ENCODE results near the gene ZNF24.

Gene ZNF24

DNA sequence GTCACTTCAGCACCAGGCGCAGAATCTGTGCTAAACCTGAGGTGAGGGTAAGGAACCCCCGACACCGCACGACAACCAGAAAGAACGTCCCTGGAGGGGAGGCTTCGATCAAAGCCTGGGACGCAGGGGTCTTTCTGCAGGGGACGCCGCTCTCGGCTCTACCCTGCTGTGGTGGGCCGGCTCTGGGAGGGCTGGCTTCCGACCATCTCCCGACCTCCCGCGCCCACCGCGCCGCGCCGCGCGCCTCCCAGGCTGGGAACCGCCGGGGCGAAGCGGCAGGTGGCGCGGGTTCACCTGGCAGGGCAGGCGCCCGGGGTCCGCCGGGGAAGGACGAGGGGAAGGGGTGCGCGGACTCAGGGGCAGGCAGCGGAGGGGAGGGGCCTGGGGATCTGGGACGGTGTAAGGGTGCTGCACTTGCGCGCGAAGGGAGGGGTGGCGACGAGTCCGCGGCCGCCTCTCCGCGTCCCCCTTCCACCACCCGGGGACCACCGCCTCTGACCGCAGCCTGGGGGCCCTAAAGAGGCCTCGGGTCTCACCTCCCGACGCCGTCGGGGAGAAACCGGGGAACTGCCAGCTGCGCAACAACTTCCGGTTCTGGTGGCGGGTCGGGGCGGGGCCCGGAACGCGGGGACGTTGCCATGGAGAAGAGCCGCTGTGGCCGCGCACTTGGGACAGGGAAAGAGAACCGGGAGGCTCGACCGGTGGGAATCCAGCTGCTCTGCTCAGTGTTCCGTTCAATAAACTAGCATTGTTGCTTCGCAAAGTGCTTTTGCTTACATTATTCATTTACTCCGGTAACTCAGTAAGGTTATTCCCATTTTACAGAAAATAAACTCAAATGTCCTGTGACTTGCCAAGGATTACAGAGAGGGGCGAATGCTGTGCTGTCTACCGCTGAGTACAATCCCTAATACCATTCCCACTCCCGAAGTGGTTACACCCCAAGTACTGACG lies 32.8 kb upstream of the ZNF24 start, which contains the start of gene ZNF396:
ZNF396 (minus strand) TSS at position 596 of the 954 bp plus-strand sequence. CDS start 3,045 bp downstream, outside the sequence.
- Histone ChIP-seq H3K27ac (ENCODE audit: low read depth, low read length) (peak within 1 kb of the TSS; percentile 23), H3K9ac (ENCODE audit: low read length) (peak within 1 kb of the TSS; percentile 39)

GRCh38 chr18:35376393-35376741 lies 32.1 kb upstream of the ZNF24 start:
- no peak overlapping the region for H3K27ac ChIP-seq (ENCODE audit: low read depth, low read length)

More for the DNA sequence above, 32.8 kb upstream of the ZNF24 start, which contains the start of gene ZNF396:
- Histone ChIP-seq H3K4me3 (ENCODE audit: low read depth in 1 of 2, low read length in 2 of 2) (peak within 1 kb of the TSS; percentile 81 to 95), H3K9me3 (ENCODE audit: low read length) (no peaks in the 10 kb centered on the region), H3K4me1 (ENCODE audit: insufficient read depth, low read length) (peaks cover 8% of the 10 kb centered on the region), H3K36me3 (ENCODE audit: insufficient read depth, low read length) (no peaks in the 10 kb centered on the region), H3K27me3 (ENCODE audit: control insufficient read depth in 1 of 2, insufficient read depth in 2 of 2, low read length in 2 of 2) (no peaks in the 10 kb centered on the region)

GRCh38 chr18:35374708-35375107 lies 30.5 kb upstream of the ZNF24 start:
- H3K9ac ChIP-seq (ENCODE audit: low read length), result no peak overlapping the region
- no peak overlapping the region for H3K4me3 ChIP-seq (ENCODE audit: low read depth in 1 of 2, low read length in 2 of 2)

More at GRCh38 chr18:35376393-35376741, 32.1 kb upstream of the ZNF24 start:
- Histone ChIP-seq H3K4me1 (ENCODE audit: insufficient read depth, low read length) (peaks cover 8% of the 10 kb centered on the region), H3K9ac (ENCODE audit: low read length) (peak overlapping the region; percentile 39), H3K9me3 (ENCODE audit: low read length) (no peaks in the 10 kb centered on the region), H3K4me3 (ENCODE audit: low read depth in 1 of 2, low read length in 2 of 2) (peak overlapping the region; percentile 81 to 95), H3K36me3 (ENCODE audit: insufficient read depth, low read length) (no peaks in the 10 kb centered on the region), H3K27me3 (ENCODE audit: control insufficient read depth in 1 of 2, insufficient read depth in 2 of 2, low read length in 2 of 2) (no peaks in the 10 kb centered on the region)

GRCh38 chr18:35371412-35372195 lies 27.4 kb upstream of the ZNF24 start:
- no peaks in the 10 kb centered on the region for H3K27me3 ChIP-seq (ENCODE audit: control insufficient read depth in 1 of 2, insufficient read depth in 2 of 2, low read length in 2 of 2)

More at GRCh38 chr18:35374708-35375107, 30.5 kb upstream of the ZNF24 start:
- H3K27ac ChIP-seq (ENCODE audit: low read depth, low read length), result no peak overlapping the region
- no peaks in the 10 kb centered on the region for H3K27me3 ChIP-seq (ENCODE audit: control insufficient read depth in 1 of 2, insufficient read depth in 2 of 2, low read length in 2 of 2)
- H3K4me1 ChIP-seq (ENCODE audit: insufficient read depth, low read length), result peaks cover 8% of the 10 kb centered on the region
- no peaks in the 10 kb centered on the region for H3K9me3 ChIP-seq (ENCODE audit: low read length)
- no peaks in the 10 kb centered on the region for H3K36me3 ChIP-seq (ENCODE audit: insufficient read depth, low read length)

DNA sequence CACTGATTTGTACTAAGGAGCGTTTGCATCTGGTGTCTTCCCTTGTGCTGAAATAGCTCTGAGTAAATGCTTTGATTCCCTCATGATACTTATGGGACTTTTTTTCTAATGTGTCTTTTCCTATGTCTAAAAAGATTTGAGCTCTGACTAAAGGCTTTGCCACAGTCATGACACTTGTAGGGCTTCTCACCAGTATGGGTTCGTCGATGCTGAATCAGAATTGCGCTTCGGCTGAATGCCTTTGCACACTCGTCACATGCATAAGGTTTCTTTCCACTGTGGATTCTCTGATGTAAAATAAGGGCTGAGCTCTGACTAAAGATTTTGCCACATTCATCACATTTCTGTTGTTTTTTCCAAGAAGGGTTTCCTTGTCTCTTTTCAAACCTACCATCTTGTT lies 24.9 kb upstream of the ZNF24 start:
- no peak overlapping the region for H3K9ac ChIP-seq (ENCODE audit: low read length)
- H3K27ac ChIP-seq (ENCODE audit: low read depth, low read length), result no peak overlapping the region
- H3K36me3 ChIP-seq (ENCODE audit: insufficient read depth, low read length), result no peaks in the 10 kb centered on the region
- no peaks in the 10 kb centered on the region for H3K4me1 ChIP-seq (ENCODE audit: insufficient read depth, low read length)
- no peaks in the 10 kb centered on the region for H3K9me3 ChIP-seq (ENCODE audit: low read length)
- H3K4me3 ChIP-seq (ENCODE audit: low read depth in 1 of 2, low read length in 2 of 2), result no peak overlapping the region
- H3K27me3 ChIP-seq (ENCODE audit: control insufficient read depth in 1 of 2, insufficient read depth in 2 of 2, low read length in 2 of 2), result no peaks in the 10 kb centered on the region

More at GRCh38 chr18:35371412-35372195, 27.4 kb upstream of the ZNF24 start:
- Histone ChIP-seq H3K9ac (ENCODE audit: low read length) (no peak overlapping the region), H3K9me3 (ENCODE audit: low read length) (no peaks in the 10 kb centered on the region), H3K4me1 (ENCODE audit: insufficient read depth, low read length) (peaks cover 5% of the 10 kb centered on the region), H3K4me3 (ENCODE audit: low read depth in 1 of 2, low read length in 2 of 2) (no peak overlapping the region), H3K27ac (ENCODE audit: low read depth, low read length) (no peak overlapping the region), H3K36me3 (ENCODE audit: insufficient read depth, low read length) (no peaks in the 10 kb centered on the region)

DNA sequence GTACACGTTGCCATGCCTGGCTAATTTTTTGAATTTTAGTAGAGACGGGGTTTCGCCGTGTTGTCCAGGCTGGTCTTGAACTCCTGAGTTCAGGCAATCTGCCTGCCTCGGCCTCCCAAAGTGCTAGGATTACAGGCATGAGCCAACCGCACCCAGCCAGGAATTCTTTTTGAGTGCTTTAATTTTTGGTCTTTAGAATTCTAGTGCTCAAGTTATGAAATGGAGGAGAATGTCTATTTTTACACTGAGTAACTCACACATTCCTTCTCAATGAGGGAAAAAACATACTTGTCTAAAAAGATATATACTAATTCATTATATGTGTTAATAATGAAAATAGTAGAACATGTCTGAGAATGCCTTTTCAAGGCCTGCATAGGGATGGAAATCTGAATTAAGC lies 24.4 kb upstream of the ZNF24 start:
- Histone ChIP-seq H3K36me3 (ENCODE audit: insufficient read depth, low read length) (no peaks in the 10 kb centered on the region), H3K4me3 (ENCODE audit: low read depth in 1 of 2, low read length in 2 of 2) (no peak overlapping the region), H3K27ac (ENCODE audit: low read depth, low read length) (no peak overlapping the region), H3K27me3 (ENCODE audit: control insufficient read depth in 1 of 2, insufficient read depth in 2 of 2, low read length in 2 of 2) (no peaks in the 10 kb centered on the region), H3K9ac (ENCODE audit: low read length) (no peak overlapping the region), H3K4me1 (ENCODE audit: insufficient read depth, low read length) (no peaks in the 10 kb centered on the region), H3K9me3 (ENCODE audit: low read length) (no peaks in the 10 kb centered on the region)

- H3K9ac ChIP-seq (ENCODE audit: low read length), result no peak overlapping the region
- no peak overlapping the region for H3K4me3 ChIP-seq (ENCODE audit: low read depth in 1 of 2, low read length in 2 of 2)
- no peaks in the 10 kb centered on the region for H3K27me3 ChIP-seq (ENCODE audit: control insufficient read depth in 1 of 2, insufficient read depth in 2 of 2, low read length in 2 of 2)
- no peaks in the 10 kb centered on the region for H3K9me3 ChIP-seq (ENCODE audit: low read length)
- no peaks in the 10 kb centered on the region for H3K4me1 ChIP-seq (ENCODE audit: insufficient read depth, low read length)
- H3K36me3 ChIP-seq (ENCODE audit: insufficient read depth, low read length), result no peaks in the 10 kb centered on the region
- no peak overlapping the region for H3K27ac ChIP-seq (ENCODE audit: low read depth, low read length)
Measured at GRCh38 chr18:35362531-35362930, 18.3 kb upstream of the ZNF24 start.

- H3K4me3 ChIP-seq (ENCODE audit: low read depth in 1 of 2, low read length in 2 of 2), result no peak overlapping the region
- no peak overlapping the region for H3K27ac ChIP-seq (ENCODE audit: low read depth, low read length)
- H3K36me3 ChIP-seq (ENCODE audit: insufficient read depth, low read length), result no peaks in the 10 kb centered on the region
- no peak overlapping the region for H3K9ac ChIP-seq (ENCODE audit: low read length)
- H3K4me1 ChIP-seq (ENCODE audit: insufficient read depth, low read length), result no peaks in the 10 kb centered on the region
- no peaks in the 10 kb centered on the region for H3K9me3 ChIP-seq (ENCODE audit: low read length)
- no peaks in the 10 kb centered on the region for H3K27me3 ChIP-seq (ENCODE audit: control insufficient read depth in 1 of 2, insufficient read depth in 2 of 2, low read length in 2 of 2)
Measured at GRCh38 chr18:35361570-35362321, 17.5 kb upstream of the ZNF24 start.

DNA sequence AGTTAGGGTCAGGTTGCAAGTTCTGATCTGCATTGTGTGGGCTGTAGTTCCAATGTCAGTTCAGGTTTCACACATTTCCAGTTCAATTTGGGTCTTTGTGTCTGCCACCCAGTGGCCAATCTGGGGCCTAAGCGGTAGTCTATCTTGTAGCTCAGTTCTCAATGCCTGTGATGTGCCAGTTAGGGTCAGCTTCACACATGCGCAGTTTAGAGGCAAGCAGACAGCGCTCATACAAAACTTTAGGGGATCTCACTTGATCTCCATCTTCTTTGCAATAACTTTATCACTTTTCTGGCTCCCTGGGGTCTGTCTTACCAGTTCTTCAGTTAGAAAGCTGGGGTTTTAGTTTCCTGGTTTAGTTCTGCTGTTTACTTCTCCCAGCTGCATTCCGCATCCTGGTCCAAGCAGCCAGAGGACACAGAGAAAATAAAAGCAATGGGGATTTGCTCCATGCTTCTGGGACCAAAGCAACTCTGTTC lies 11.0 kb upstream of the ZNF24 start:
- Histone ChIP-seq H3K27me3 (ENCODE audit: control insufficient read depth in 1 of 2, insufficient read depth in 2 of 2, low read length in 2 of 2) (no peaks in the 10 kb centered on the region), H3K27ac (ENCODE audit: low read depth, low read length) (no peak overlapping the region), H3K4me3 (ENCODE audit: low read depth in 1 of 2, low read length in 2 of 2) (no peak overlapping the region), H3K9me3 (ENCODE audit: low read length) (no peaks in the 10 kb centered on the region), H3K36me3 (ENCODE audit: insufficient read depth, low read length) (no peaks in the 10 kb centered on the region), H3K9ac (ENCODE audit: low read length) (no peak overlapping the region), H3K4me1 (ENCODE audit: insufficient read depth, low read length) (no peaks in the 10 kb centered on the region)

DNA sequence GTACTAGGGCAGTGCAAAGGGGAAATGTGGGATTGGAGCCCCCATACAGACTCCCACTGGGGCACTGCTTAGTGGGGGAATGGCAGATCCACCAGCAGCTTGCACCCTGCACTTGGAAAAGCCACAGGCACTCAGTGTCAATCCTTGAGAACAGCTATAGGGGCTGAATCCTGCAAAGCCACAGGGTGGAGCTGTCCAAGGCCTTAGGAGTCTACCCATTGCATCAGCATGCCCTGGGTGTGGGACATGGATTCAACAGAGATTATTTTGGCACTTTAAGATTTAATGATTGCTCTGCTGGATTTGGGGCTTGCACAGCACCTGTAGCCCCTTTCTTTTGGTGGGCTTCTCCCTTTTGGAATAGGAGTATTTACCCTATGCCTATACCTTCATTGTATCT lies 8.6 kb upstream of the ZNF24 start:
- H3K9me3 ChIP-seq (ENCODE audit: low read length), result no peaks in the 10 kb centered on the region
- no peaks in the 10 kb centered on the region for H3K27me3 ChIP-seq (ENCODE audit: control insufficient read depth in 1 of 2, insufficient read depth in 2 of 2, low read length in 2 of 2)
- no peak overlapping the region for H3K4me3 ChIP-seq (ENCODE audit: low read depth in 1 of 2, low read length in 2 of 2)
- H3K36me3 ChIP-seq (ENCODE audit: insufficient read depth, low read length), result no peaks in the 10 kb centered on the region
- no peak overlapping the region for H3K9ac ChIP-seq (ENCODE audit: low read length)
- no peaks in the 10 kb centered on the region for H3K4me1 ChIP-seq (ENCODE audit: insufficient read depth, low read length)
- H3K27ac ChIP-seq (ENCODE audit: low read depth, low read length), result no peak overlapping the region

GRCh38 chr18:35352283-35352682 lies 8.1 kb upstream of the ZNF24 start:
- H3K4me3 ChIP-seq (ENCODE audit: low read depth in 1 of 2, low read length in 2 of 2), result no peak overlapping the region
- H3K36me3 ChIP-seq (ENCODE audit: insufficient read depth, low read length), result no peaks in the 10 kb centered on the region
- H3K27me3 ChIP-seq (ENCODE audit: control insufficient read depth in 1 of 2, insufficient read depth in 2 of 2, low read length in 2 of 2), result no peaks in the 10 kb centered on the region
- no peak overlapping the region for H3K9ac ChIP-seq (ENCODE audit: low read length)
- no peaks in the 10 kb centered on the region for H3K4me1 ChIP-seq (ENCODE audit: insufficient read depth, low read length)
- H3K27ac ChIP-seq (ENCODE audit: low read depth, low read length), result no peak overlapping the region
- no peaks in the 10 kb centered on the region for H3K9me3 ChIP-seq (ENCODE audit: low read length)
